Lung (tissue), 12 donors: Measurements from ENCODE around the gene DOCK7. TPM values are rescaled to one million over a fixed set of nuclear protein-coding genes. Genes with fewer than 3 reads are reported as not detected.

Experiments used
- ATAC-seq: fragments of 200-7000 bp; cut with Tn5 transposase; one replicate; pipeline ENCODE4 v1.9.1; 2020; ENCODE audit warnings: moderate number of reproducible peaks; ENCODE audit not compliant: insufficient read depth, low FRiP score
- DNase-seq, 3 donors: peaks; one replicate each; pipeline ENCODE4 v3.0.0-alpha.2; 2013 to 2017
- H3K27ac ChIP-seq, 2 donors: one replicate each; pipeline ENCODE4 v1.5.1; 2013; ENCODE audit warnings: mild to moderate bottlenecking in 2 of 2, moderate library complexity in 2 of 2, control low read depth in 1 of 2, inconsistent platforms in 1 of 2, low read depth in 1 of 2, low read length in 1 of 2
- H3K27me3 ChIP-seq, 3 donors: one replicate each; pipeline ENCODE4 v1.5.1; 2013; ENCODE audit warnings: low read length in 2 of 3; ENCODE audit not compliant: control insufficient read depth in 3 of 3, insufficient read depth in 3 of 3
- H3K36me3 ChIP-seq, 4 donors: one replicate each; pipeline ENCODE4 v1.5.1; 2013; ENCODE audit warnings: low read length in 4 of 4, mild to moderate bottlenecking in 1 of 4, moderate library complexity in 1 of 4; ENCODE audit not compliant: control insufficient read depth in 4 of 4, insufficient read depth in 4 of 4
- H3K4me1 ChIP-seq, 5 donors: one replicate each; pipeline ENCODE4 v1.5.1; 2013; ENCODE audit warnings: low read length in 5 of 5, mild to moderate bottlenecking in 2 of 5, moderate library complexity in 1 of 5; ENCODE audit not compliant: control insufficient read depth in 5 of 5, insufficient read depth in 5 of 5
- H3K4me3 ChIP-seq: one replicate; pipeline ENCODE4 v1.5.1; 2013; ENCODE audit warnings: mild to moderate bottlenecking, control low read depth, moderate library complexity
- H3K9ac ChIP-seq, 2 donors: one replicate each; pipeline ENCODE4 v1.5.1; 2013; ENCODE audit warnings: low read length in 2 of 2, control low read depth in 1 of 2; ENCODE audit not compliant: insufficient read depth in 1 of 2
- H3K9me3 ChIP-seq, 4 donors: one replicate each; pipeline ENCODE4 v1.5.1; 2013; ENCODE audit warnings: low read length in 3 of 4, mild to moderate bottlenecking in 1 of 4, moderate library complexity in 1 of 4; ENCODE audit not compliant: control insufficient read depth in 4 of 4, insufficient read depth in 3 of 4
- WGBS, 2 donors: extraction: QIAGEN DNeasy Blood & Tissue Kit; methylation state at CpG; one replicate each; pipeline ENCODE4 v1.1.7; 2013; 5-methylcytosine and 5-hydroxymethylcytosine counted together
- polyA plus RNA-seq, 2 donors: library from polyadenylated mRNA; stranded (reverse); fragments of 200-250 nt; gene quantifications; one replicate each; pipeline ENCODE4 v1.2.1, GENCODE V29; 2013
- total RNA-seq, 2 donors: library from RNA; depleted of rRNA in 1 of 2; stranded (reverse); fragments of >200 nt in 1 of 2; gene quantifications; one replicate each; pipeline ENCODE4 v1.2.1, GENCODE V29; 2014 to 2021
- TF ChIP-seq, protein P1 (sequence below): IDR thresholded peaks from 2 replicates; pipeline ENCODE4 v1.5.1; 2012; ENCODE audit warnings: mild to moderate bottlenecking; ENCODE audit errors: control extremely low read depth, extremely low read depth
- donor health status: control.
- donor health status: control.
- donor health status: Bipolar disorder and iron deficiency.
- donor health status: healthy.
- donor health status: DM: yes; HTN: yes; CAD: no.

Gene DOCK7
- total and polyA plus RNA-seq, 4 donors = 3.4 to 111 (median 20.2) TPM

DNA sequence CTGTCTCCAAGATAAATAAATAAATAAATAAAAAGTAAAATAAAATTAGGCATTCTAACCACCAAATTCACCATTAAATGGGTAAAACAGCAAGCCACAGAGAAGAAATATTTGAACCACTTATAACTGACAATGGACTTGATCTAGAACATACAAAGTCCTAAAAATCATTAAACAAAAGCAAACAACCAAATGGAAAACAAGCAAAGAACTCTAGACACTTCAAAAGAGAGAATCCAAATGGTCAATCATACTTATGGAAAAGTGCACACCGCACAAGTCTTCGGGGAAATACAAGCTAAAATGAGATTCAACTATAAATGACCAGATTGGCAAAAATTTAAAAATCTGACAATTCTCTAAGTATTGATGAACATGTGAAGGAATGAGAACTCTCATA is 164.3 kb downstream of the DOCK7 start:
- no peaks in the 10 kb centered on the region for H3K4me1 ChIP-seq
- H3K4me3 ChIP-seq = no peak overlapping the region
- no peaks in the 10 kb centered on the region for H3K27me3 ChIP-seq
- WGBS, 2 donors = 95 to 99% methylated on average over 2 of the region's 2 CpGs
- ATAC-seq (no peak), DNase-seq (no peak)
- peaks cover 0 to 11% (median 3%) of the 10 kb centered on the region in 4 donors for H3K36me3 ChIP-seq
- TF ChIP-seq, protein P1, sequence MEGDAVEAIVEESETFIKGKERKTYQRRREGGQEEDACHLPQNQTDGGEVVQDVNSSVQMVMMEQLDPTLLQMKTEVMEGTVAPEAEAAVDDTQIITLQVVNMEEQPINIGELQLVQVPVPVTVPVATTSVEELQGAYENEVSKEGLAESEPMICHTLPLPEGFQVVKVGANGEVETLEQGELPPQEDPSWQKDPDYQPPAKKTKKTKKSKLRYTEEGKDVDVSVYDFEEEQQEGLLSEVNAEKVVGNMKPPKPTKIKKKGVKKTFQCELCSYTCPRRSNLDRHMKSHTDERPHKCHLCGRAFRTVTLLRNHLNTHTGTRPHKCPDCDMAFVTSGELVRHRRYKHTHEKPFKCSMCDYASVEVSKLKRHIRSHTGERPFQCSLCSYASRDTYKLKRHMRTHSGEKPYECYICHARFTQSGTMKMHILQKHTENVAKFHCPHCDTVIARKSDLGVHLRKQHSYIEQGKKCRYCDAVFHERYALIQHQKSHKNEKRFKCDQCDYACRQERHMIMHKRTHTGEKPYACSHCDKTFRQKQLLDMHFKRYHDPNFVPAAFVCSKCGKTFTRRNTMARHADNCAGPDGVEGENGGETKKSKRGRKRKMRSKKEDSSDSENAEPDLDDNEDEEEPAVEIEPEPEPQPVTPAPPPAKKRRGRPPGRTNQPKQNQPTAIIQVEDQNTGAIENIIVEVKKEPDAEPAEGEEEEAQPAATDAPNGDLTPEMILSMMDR = no peak
- no peak overlapping the region for H3K9ac ChIP-seq
- H3K9me3 ChIP-seq = peaks cover 0 to 5% (median 0%) of the 10 kb centered on the region in 4 donors
- H3K27ac ChIP-seq = no peak overlapping the region

DNA sequence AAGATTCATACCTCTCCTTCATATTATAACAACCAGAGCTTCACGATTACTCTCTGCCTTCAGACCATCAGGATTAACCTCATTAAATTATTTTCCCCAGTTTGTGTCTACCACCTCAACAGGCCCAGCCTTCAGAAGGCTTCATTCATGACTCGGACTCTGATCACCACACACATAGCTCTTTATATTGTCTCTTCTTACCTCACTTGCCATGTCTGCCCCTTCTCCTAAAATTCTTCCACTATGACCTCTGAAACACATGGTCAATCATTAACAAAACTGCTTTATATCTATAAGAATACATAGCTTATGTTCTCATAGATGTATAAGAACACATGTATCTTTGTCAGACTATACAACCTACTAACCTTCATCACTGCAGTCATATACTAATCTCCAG is 171.6 kb downstream of the DOCK7 start:
- Histone ChIP-seq H3K27me3 (no peaks in the 10 kb centered on the region), H3K9ac (no peak overlapping the region), H3K36me3 (peaks cover 0 to 15% (median 5%) of the 10 kb centered on the region in 4 donors), H3K9me3 (peaks cover 0 to 5% (median under 1%) of the 10 kb centered on the region in 4 donors), H3K4me1 (no peaks in the 10 kb centered on the region), H3K27ac (no peak overlapping the region), H3K4me3 (no peak overlapping the region)
- 83 to 89% methylated on average over 2 of the region's 2 CpGs for WGBS, 2 donors
- ATAC-seq (no peak), DNase-seq (no peak)
- TF ChIP-seq, protein P1 = no peak

DNA sequence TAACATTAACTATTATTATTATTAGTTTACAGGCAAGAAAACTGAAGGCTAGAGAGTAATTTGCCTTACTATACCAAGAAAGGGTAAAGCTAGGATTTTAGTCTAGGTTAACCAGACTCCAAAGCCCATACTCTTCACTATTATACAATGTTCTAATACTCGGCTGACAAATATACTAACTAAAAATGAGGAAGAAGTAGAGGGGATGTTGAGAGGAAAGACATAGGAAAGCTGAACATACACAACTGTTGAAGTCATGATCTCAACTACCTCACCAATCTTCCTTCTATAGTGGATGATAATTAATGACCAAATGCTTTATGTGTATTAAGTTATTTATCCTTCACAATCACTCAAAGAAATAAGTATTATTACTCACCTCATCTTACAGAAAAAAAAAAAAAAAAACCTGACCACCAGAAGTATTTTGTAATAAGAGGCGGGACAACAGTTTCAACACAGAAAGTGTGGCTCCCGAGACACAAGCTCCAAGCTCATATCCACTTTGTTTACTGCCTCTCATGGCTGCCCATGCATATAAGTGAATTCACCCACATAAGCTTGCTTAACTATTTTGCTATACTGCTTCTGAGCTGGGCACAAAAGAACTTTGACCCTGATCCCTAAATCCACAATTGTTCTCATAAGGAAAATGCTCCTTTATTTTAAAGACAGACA is 173.3 kb downstream of the DOCK7 start:
- no peak overlapping the region for H3K27ac ChIP-seq
- H3K4me1 ChIP-seq = no peaks in the 10 kb centered on the region
- WGBS, 2 donors = 38 to 55% methylated on average over 3 of the region's 3 CpGs
- TF ChIP-seq, protein P1 = no peak
- DNase-seq = no peak
- no peak overlapping the region for H3K9ac ChIP-seq
- H3K27me3 ChIP-seq = no peaks in the 10 kb centered on the region
- H3K36me3 ChIP-seq = peaks cover under 1 to 15% (median 8%) of the 10 kb centered on the region in 4 donors
- ATAC-seq = peak; percentile 34
- H3K4me3 ChIP-seq = no peak overlapping the region
- H3K9me3 ChIP-seq = peaks cover 0 to 5% (median under 1%) of the 10 kb centered on the region in 4 donors
